GM19452 (cell line): ENCODE measurements around the gene TNFAIP8.

ENCODE experiments used
- ATAC-seq: cut with Tn5 transposase; IDR thresholded peaks from one replicate; pipeline ENCODE4 v1.9.1; 2021; ENCODE audit not compliant: unreplicated experiment

TNFAIP8 gene

DNA sequence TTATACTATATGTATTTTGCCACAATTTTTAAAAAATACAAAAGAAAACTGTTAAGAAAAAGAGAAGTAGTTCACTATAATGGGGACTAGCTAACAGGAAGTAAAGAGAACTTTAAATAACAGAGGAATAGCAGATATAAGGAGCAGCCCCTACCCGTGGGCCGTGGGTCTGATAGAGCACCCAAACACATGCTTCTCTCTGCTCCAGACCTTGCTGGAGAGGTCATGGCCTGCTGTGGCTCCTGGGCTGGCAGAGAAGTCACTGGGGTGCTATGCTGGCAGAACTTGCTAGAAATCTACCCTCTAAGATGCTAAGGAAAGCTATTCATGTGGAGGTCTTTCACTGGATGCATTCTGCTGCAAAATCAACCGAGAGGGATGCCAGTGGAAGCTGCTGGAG is 10.0 kb upstream of the TNFAIP8 start:
- ATAC-seq = no peak

DNA sequence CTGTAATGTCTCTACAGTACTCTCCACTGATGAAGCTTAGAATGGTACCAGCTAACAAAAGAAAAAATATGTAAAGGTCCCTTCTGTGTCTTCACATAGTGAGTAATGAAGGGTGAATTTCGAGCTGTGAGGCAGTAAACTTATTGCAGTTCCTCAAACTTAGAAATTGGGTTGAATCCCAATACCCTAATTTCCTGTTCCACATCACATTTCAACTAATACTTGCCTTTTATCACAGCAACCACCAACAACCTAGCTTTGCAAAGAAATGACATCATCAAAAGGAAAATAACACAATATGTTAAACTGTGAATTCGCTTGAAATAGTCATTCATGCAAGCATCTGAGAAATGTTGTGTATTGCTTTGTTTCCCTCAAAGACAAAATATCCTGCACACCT is 9.4 kb upstream of the TNFAIP8 start:
- ATAC-seq = no peak

DNA sequence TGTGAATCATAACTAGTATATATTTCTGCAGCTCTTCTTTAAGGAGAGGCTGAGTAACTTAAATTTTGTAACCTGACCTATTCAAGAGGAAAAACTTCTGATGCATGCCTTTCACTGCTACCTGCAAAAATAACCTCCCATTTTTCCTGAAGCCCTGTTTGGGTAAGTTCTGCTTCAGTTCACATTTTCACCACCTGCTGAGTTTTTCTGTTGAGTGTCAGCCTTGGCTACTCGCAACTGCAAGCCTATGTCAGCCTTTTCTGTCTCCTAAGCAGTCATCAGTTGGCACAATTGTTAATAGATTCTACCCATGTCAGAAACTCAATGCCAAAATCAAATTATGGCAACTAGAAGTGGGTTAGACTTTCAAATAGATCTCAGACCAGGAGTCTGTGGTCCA is 8.2 kb upstream of the TNFAIP8 start:
- ATAC-seq = no peak

DNA sequence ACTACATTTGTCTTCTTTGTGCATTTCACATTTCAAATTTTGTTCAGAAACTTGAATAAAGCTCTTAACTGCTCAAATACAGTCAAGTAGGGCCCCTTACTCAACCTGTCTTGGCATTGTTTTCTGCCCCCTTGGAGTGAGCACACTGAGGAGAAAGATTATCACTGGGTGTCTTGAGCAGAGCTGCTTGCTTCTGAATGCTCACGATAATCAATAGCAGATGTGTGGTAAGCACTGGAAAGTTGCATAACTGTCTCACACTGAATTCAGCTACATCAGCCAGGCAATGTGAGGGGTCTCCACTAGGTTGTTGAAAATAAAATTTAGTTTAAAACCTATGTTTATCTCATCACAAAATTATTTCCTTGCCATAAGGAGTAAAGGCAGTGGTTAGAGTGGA is 7.8 kb upstream of the TNFAIP8 start:
- ATAC-seq = no peak

DNA sequence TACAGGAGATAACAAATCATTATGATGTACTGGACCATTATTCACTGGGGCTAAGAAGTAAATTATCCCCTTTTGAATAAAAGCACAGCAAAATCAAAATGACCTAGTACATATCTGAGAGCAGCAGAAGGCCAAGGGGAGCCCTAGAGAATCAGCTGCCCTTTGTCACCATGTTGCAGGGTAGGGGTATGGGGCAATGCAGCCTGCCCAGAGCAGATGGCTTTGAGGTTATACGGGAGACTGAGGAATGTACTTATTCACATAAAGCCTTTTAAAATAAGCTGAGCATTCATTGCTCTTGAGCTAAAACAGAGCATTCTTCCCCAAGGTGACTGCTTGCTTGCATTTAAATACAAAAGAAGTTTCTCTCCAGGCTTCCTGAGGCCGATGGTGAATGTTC is 2.6 kb upstream of the TNFAIP8 start:
- ATAC-seq = no peak

DNA sequence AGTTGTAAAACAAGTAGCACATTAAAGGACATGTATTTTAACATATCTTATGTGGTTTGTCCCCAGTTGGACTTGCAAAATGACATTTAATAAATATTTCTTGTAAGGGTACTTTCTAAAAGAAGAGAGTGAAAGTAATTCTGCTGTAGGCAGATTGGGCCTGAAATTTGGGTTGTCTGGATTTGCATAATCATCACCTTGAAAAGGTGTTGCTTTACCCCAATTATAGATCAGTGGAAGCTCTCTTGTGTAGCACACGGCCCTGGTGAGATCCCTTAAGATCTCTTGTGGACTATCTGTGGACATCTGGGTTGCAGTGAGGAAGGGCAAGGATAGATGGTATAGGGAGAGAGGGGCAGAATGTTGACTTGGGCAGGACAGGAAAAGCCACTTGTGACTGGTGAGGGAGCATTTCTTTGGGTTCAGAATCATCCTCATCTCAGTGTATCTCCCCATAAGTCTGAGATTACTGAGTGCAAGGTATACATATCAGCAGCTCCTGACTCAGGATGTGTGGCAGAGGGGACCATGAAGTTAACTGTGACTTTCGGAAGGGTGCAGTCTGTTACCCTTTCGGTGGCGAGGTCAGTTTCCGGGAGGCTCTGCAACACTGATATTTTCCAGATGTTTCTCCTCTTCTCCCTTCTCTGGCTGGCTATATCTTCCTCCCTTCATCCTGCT is 2.0 kb upstream of the TNFAIP8 start:
- peak; percentile 65 for ATAC-seq

DNA sequence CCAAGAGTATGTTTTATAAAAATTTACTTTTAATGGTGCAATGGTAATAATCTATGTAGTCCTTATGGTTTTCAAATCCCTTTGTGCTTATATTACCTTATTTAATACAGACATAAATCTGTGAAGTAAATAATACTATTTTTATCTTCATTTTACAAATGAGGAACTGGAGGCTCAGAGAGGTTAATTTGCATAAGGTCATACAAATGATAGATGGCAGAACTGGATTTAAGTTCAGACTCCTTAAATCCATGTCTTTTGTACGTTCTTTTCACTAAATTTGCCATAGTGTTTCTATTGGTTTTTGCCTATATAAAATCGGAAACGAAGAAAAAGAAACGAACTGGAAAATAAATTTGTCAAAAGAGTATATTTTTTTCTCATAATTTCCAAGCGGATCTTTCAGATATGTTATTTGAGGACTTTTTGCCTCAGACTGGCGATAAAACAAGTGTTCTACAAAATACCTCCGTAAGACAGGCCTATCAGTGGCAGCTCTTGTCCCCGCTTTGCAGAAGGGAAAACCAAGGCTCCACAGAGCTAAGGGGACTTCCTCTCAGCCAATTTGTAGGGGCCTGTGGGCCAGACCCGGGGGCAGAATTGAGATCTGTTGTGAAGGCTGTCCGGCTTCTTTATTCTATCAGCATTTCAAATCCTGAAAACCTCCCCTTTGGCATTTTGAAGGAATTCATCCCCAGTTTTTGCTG is 1.1 kb upstream of the TNFAIP8 start:
- ATAC-seq = no peak

DNA sequence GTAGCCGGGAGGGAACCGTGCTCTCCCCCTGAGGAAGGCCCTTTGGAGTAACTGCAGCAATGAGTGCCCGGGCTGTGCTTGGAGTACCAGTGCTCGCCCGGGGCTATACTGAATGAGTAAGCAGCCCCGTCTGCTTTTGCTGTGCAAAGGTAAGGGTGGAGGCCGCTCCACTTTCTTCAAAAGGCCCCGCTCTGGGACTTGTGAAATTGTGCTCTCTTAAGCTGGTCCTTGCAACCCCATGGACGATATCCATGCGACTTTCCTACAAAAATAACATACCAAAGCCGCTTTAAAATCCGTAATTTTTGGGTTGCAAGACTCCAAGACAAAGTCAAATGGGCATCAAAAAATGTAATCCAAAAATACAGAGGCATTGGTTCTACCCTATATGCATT is 578 bp upstream of the TNFAIP8 start:
- no peak for ATAC-seq

DNA sequence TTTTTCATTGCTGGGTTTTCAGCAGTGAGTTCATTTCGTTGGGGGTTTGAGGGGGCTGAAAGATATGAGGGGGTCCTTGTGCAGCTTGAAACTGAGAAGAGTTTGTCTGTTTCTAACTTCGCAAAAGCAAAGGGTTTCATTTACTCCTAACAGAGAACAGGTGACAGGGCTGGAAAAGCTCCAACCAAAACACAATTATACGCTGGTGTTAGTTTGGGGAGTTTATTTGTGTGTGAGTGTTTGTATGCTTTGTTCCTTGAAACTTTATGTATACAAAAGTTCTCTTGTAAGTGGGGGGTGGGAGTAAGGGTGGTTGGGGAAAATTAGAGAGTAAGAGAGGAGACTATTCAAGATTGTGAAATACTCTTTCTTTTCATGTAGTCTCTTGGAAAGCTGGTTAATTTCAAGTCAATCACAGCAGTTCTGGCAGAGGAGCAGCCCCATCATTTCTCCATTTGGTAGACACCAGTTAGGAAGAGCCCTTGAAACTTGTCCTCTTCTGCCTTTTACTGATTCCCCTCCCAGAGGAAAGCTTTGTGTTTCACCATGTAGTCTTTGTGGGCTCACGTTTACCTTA is 881 bp downstream of the TNFAIP8 start:
- ATAC-seq = no peak

DNA sequence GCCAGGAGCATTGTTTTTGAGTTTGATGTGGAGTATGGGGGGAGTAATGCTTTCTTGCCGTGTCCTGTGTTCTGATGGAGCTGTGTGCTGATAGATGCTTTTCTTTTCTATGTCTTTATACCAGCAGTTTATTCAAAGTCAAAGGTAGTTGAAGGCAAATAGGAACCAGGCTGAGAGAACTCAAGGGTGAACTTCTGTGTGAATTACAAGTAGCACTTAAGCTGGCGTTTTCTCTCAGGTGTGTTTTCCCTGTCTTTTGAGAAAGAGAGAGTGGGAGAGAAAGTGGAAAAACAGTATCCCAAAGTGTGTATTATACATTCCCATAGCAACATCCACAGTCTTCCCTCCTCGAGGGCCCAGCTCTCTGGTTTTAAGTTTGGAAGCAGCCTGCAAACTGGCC is 1.5 kb downstream of the TNFAIP8 start:
- ATAC-seq = no peak

DNA sequence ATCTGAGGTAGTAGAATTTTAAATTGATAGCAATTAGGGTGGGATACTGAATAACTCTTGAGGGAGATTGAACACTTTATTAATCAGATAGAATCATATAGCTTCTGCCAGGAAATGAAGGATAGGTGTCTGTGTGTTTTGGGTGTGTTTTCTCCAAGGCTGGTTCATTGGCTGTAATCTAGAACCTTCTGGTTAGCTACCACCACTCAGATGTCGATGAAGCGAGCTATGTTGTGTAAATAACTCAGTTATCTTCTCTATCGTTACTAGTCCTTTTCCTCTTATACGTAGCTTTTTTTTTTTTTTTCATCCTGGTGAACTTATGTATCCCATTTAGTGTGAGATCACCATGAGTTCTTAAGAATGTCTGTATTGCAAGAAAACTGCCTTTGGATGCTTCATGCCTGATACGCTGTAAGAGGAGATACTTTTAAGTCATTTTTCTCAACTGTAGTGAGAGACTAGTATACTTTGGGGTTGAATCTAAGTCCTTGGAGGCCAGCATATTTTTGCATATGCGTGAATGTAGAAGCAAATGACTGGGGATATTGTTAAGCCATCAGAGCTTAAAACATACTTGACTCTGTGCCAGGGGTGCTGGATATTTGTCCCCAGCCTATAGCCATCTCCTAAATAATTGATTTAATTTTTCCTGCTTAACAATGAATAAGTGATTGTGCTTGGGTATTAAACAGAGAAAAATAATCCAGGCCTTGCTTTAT is 2.1 kb downstream of the TNFAIP8 start:
- no peak for ATAC-seq

DNA sequence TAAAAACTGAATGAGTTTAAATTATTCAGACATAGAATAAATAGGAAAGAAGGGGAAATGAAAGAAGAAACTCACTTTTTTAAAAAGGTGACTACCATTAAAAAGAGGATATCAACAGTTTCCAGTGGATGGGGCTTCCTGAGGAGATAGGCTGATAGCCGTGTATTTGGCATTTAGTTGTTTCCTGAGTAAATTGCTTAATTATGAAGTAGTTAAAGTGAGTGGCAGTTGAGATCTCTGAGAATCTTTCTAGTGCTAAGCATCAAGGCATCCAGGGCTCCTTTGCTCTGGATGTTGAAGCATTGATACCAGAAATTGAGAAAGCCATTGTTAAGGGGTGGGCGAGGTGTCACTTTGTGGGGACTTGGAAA is 2.7 kb downstream of the TNFAIP8 start:
- ATAC-seq = no peak

DNA sequence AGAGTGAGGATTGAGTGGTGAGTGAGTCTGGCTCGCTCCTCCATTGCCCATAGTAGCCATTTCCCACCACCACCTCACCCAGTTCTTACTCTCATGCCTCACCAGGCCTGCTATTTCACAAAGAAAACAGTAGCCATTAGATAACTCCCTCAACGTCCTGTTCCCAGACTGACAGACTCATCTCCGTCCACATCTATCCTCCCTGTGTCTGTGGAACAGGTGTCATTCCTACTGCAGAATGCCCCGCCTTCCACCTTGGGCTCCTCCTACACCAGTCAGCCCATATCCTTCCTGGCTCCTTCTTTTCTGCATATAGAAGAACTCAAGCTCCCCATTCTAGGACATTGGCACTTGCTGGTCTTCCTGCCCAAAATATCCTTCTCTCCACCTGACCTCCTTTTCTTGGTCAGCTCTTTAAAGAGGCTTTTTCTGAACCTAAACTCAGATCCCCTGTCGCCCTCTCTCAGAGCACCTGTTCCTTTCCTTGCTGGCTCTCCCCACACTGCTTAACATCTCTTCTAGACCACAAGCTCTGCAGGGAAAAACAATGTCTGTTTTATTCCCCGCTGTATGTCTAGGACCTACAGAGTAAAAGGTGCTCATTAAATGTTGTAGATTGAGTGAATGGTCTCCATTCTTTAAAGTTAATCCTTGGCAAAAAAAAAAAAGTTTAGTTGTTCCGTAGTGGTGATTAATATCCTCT is 3.2 kb downstream of the TNFAIP8 start:
- ATAC-seq = no peak

DNA sequence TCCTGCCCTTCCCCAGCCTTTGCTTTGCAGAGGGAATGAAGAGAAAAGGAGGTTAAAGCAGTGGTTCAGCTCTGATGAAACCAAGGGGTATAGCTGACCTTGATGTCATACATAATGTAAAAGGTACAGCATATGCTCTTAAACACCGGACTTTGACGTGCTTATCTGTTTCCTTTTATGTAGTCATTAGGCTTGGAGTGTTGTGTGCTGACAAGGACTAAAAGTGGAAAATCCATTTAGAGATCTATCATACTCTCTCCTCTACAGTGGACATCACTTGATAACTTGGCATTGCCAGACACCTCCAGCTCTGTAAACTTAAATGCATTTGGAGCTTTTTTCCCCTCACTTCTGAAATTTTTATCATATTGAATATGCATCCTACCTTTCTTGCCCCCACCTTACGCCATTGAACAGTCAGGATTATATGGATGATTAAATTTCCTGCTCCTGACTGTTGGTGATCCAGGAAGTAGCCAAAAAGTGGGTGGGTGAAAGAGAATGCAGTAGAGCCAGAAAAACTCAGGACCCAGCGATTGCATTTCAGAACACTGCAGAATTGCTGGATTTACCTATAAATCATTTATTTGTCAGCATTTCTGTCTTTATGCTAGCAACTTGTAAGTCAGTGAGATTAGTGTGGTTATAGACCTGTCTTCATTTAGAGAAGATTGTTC is 4.1 kb downstream of the TNFAIP8 start:
- no peak for ATAC-seq

DNA sequence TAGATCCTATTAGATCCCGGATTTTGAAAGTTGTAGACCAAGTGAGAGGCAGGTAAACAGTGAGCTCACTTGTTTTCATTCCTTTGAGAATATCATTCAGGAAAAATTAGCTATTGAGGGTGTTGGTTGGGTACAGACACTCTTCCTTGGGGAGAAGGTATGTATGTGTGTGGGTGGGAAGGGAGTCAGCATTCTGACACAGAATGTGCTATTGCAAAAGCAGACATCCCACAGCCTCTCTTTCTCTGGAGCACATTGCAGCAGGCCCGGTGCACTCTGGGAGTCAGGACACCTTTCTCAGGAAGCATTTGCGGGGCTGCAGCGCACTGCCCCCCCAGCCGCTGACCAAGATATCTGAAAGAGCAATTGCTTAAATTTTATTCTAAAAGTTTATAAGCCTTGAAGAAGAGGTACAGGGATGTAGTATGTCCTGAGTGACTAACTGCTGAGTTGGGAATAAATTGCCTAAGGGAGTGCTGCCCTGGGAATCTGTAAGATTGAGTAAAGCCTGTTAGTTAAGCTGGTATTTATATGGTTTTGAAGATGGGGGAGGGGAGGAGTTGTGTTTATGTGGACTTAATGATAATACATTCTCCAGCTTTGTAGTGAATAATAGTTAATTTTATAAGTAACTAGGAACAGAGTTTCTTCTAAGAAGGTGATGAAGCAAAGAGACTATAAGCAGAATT is 5.2 kb downstream of the TNFAIP8 start:
- no peak for ATAC-seq

DNA sequence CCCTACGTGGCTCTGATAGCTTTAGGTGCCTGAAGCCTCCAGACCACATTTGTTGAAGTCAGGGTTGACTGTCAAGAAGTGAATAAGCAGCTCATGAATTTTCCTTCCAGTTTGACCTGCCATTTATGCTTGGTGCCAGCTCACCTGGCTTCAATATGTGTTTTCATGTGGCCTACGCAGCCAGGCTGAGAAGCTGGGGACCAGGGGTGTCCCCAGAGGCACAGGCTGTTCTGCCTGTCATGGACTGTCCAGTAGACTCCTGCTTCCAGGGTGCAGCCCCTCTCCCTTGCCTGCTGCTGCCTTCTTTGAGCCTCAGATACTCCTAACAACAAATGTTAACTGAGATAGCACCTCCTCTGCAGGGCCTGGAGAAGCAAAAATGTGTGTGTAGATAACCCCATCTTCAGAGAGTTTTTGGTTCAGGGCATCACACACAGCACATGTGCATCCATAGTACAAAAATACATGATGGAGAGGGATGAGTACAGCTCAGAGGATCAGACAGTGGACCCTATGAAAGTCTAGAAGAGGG is 5.8 kb downstream of the TNFAIP8 start:
- ATAC-seq = no peak

DNA sequence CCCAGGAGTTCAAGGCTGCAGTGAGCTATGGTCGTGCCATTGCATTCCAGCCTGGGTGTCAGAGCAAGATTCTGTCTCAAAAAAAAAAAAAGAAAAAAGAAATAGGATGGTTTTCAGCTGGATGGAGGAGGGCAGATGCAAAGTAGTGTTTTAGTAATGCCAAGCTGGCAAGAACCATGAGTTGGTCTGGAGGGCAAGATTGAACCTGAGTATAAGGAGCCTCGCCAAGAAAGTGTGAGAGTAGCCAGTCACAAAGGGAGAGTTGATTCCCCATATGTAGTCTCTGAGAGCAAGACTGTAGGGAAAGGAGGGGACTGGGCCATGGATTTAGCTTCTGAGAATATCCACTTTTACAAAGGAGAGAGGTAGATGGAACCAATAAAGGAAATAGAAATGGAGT is 6.9 kb downstream of the TNFAIP8 start:
- ATAC-seq = no peak

DNA sequence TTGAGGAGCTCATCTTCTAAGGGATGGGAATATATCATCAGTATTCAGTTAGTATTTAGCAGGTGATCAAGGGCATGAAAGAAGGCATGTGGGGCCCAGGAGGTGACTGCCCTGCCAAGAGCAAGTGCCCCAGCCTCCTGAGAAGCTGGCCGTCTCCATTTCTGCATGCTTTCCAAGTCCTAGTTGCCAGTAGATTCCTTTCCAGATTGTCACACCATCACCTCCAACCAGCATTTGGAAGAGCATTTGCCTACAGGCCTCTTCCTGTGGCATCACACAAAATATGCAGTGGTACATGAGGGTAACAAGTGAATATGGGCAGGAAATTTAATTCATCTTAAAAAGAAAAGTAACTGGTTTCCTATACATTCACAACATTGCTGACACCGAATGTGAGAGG is 7.5 kb downstream of the TNFAIP8 start:
- ATAC-seq = no peak

DNA sequence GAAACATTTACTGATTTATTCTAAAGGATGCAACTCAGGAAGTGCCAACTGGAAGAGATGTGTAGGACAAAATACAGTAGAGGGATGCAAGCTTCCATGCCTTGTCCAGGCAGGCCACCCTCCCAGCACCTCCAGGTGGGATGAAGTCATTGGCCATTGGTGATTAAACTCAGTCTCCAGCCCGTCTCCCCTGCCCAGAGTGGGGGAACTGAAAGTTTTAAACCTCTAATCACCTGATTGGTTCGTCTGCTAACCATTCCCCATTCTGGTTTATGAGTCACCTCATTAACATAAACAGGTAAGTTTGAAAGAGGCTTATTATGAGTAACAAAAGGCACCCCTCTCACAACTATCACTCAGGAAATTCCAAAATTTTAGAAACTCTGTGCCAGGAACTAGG is 8.1 kb downstream of the TNFAIP8 start:
- no peak for ATAC-seq
